A204.1 (cell line): ENCODE data around the gene USP32.
"Not testable (repeated sequence)": the region's sequence is repeated elsewhere in the genome, so short reads cannot be mapped to it uniquely, and the experiment has no call there.

Source experiments
- FAIRE-seq: peaks from 2 replicates; lab custom pipeline; 2012; peaks lifted over from hg19 to GRCh38; lab: Jason Lieb, UNC

USP32 gene

GRCh38 chr17:60230358-60230757 is 161.6 kb downstream of the USP32 start:
- FAIRE-seq, result no peak

DNA sequence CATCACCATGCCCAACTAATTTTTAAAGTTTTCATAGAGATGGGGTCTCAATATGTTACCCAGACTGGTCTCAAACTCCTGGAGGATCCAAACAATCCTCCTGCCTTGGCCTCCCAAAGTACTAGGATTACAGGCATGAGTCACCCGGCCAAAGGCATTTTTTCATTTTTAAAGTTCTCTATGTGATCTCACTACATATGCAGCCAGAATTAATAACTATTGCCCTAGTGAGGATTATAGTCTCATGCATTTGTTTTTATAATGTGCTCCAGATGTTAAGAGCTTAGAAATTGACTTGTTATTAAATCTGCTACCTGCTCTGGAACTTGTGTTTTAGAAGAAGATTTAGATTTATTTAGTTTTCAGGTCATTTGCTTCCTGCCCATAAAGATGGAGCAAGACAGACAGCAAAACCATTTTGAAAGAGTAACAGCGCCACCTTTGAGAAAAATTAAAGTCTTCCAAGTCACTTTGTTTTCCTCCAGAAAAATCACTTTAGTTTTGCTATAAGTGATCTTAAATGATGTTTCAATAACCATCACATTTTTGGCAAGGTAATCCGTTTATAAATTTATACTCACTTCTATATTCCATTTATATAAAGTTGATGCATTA is 162.6 kb downstream of the USP32 start:
- FAIRE-seq, result peak; percentile 27

GRCh38 chr17:60227276-60227675 is 164.7 kb downstream of the USP32 start:
- FAIRE-seq, result not testable (repeated sequence)

DNA sequence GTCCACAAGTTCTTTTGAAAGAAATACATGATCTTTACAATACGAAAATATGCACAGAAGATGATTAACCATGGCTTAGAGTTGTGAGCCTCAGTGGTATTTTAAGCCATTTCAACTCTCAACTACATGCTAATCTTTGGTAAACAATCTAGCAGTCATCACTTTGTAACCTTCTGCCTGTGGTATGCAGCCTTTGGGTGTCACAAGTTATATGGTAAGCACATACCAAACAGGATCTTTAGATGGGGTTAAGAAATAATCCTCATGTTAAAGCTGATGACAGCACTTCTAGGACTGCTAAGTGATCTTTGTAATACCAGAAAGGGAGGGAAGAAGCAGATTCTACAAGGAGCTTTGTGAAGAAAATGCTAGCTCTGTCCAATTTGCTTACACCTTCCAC is 167.9 kb downstream of the USP32 start:
- FAIRE-seq, result no peak

GRCh38 chr17:60223456-60223855 is 168.5 kb downstream of the USP32 start:
- FAIRE-seq, result no peak

DNA sequence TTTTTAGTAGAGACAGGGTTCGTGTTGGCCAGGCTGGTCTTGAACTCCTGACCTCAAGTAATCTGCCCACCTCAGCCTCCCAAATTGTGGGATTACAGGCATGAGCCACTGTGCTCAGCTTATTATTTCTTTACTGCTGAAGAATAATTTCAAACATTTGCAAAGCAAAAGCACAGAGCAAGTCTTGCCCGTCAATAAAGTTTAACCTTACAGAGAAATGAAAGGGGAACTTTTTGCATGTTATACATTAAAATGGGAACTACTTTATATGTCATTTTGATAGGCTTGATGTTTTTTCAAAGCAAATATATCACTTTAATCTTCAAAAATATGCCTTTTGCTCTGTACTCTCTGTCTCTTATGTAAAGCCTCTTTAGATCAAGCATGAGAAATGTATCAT is 173.2 kb downstream of the USP32 start:
- not testable (repeated sequence) for FAIRE-seq

- FAIRE-seq, result not testable (repeated sequence)
Measured at GRCh38 chr17:60215895-60216294, 176.0 kb downstream of the USP32 start.

DNA sequence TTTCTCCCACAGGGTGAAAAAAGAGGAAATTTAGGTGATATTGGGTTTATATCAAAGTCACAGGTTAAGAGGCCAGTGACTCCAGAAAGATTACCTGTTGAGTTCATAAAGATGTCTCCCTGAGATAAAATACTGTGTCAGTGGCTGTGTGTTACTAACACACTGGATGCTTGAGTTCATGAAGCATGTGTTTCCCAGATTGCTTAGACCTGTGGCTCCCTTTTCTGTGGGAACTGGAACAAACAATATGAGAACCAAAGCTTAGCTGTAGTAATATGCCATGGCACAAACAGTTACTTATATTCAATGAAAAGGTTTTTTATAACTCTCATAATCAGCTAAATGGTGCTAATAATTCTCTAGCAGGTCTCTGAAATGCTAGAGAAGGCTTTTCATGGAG is 180.7 kb downstream of the USP32 start:
- FAIRE-seq, result not testable (repeated sequence)

DNA sequence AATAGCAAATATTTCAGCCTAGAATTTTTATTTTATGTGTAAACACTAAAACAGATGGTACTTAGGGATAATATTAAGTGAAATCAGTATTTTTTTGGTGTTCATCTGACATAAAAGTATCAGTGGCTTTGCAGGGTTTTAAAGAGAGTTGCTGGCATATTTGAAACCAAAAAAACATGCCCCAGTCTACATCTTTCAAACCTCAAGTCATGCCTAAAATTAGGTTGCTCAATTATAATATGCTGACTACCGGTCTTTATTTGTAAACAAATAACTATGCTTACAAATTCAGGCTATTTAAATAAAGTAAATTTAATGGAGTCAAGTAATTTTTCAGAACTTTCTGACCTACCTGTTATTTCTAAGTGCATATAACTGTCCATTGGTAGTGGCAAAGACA is 183.6 kb downstream of the USP32 start:
- FAIRE-seq, result not testable (repeated sequence)

DNA sequence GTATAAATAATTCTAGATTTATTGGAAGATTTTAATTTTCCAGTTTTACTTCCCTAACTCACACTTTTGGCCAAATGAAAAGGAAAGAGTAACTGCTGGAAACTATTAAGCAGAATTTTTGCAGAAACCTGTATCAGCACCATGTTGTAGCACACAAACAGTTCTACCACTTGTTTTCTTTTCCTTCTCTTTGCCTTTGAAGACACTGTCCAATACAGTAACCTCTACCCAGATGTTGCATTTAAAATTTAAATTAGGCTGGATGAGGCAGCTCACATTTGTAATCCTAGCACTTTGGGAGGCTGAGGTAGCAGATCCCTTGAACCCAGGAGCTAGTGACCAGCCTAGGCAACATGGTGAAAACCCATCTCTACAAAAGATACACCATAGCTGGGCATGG is 186.2 kb downstream of the USP32 start:
- not testable (repeated sequence) for FAIRE-seq

GRCh38 chr17:60198630-60199029 is 193.3 kb downstream of the USP32 start:
- FAIRE-seq, result not testable (repeated sequence)

GRCh38 chr17:60194141-60194540 is 197.8 kb downstream of the USP32 start:
- FAIRE-seq, result not testable (repeated sequence)

DNA sequence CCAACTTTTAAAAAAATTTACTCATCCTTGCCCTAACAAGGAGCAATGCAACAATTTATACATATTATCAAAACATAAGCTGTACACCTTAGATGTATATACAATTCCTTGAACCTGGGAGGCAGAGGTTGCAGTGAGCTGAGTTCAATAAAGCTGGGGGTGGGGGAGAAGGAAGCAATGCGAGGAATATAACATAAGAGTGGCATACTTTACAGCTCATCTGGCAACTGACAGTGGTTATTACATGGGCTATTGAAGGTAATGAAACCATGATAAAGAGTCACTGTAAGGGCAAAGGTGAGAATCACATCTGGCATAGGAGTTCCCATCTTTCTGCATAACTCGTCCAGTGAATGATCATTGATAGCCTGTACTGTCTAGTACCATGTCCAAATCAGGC is 198.5 kb downstream of the USP32 start:
- FAIRE-seq, result no peak

- not testable (repeated sequence) for FAIRE-seq
Measured at GRCh38 chr17:60193032-60193431, 198.9 kb downstream of the USP32 start.

GRCh38 chr17:60190032-60190431 is 201.9 kb downstream of the USP32 start:
- FAIRE-seq, result not testable (repeated sequence)

DNA sequence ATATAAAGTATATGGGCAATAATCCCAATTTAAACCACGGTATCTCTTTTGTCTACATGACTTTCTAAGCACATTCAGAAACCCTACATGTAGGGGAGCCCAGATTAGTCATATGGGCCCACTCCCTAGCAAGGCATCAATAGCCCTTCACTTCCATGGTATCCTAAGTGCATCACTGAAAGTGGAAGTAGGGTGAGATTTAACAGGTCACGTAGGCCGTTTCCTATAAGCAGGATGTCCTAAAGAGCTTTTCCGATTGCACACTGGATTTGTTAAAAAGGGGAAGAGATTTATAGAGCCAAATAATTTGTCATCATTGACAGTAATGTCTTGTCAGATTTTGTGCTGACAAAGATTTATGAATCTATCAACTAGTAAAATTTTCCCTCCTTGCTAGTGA is 203.2 kb downstream of the USP32 start:
- no peak for FAIRE-seq

- FAIRE-seq, result not testable (repeated sequence)
Measured at GRCh38 chr17:60186846-60187745, 204.8 kb downstream of the USP32 start.

DNA sequence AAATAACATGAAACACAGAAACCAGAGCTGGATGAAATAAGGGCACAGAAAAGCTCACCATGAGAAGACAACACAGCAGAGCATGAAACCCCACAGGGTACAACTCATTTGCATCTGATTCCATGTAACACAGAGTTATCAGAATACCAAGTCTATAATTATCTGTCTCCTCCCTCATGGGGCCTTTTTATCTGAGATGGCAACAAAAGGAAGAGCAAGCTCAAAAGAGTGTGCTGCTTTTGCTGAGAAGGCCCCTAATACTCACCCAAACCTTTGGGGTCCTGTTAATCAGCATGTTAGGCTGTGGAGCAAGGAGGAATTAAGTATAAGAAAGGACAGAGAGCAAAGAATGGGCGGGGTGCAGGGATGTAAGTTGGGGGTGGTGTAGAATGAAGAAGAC is 205.6 kb downstream of the USP32 start:
- FAIRE-seq, result not testable (repeated sequence)

DNA sequence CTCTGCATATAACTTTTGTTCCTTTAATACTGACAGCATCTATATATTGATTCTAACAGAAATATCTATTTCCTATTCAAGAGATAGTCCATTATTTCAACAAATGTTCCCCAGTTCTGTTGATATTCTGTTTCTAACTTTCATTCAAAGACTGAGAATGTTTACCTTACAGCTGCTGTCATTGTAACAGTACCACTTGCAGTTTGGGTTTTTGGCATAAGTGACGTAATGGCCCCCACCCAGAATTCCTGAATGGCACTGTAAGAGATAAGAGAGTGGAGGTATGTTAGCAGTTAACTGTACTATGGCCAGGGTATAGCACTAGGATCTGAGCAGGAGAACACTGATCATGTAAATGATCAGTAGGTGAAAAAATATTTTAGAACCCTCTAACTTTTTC is 211.6 kb downstream of the USP32 start:
- not testable (repeated sequence) for FAIRE-seq

DNA sequence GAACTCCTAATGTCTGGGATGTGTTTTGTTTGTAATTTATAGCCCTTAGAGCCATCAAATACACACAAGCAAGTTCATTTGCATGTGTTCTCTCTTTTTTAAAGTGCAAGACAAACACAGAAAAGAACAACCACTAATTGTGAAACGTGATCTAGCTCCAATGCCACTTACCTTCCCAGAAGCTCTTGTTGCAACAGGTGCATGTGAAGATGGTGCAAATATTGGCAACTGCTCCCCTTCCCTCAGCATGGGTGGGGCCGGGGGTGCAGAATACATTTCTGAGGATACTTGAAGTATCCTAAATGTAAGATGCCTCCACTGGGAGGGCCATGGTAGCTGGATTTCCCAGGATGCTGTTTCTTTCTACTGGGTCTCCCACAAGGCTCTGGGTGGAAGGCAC is 213.8 kb downstream of the USP32 start:
- not testable (repeated sequence) for FAIRE-seq

GRCh38 chr17:60176763-60177162 is 215.2 kb downstream of the USP32 start:
- FAIRE-seq, result not testable (repeated sequence)

GRCh38 chr17:60174767-60175166 is 217.2 kb downstream of the USP32 start:
- FAIRE-seq, result not testable (repeated sequence)

DNA sequence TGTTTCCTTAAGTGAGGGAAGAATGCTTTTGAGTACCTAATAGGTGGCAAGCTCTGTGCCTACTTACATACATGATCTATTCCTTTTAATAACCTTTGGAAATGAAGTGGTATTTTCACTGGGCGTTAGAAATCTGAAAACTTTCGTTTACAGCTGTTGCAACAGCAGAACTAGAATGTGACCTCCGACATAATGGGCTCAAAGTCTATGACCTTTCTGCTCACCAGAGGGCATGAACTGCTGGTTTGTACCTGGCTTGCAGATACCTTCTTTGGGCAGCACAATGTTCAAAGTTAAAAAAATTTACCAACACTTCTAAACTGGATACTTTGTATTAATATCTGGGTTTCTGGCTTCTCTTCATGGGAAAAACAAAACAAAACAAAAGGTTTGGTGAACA is 217.9 kb downstream of the USP32 start:
- no peak for FAIRE-seq
